ENCODE results near the gene GFOD1.

Gene GFOD1

DNA sequence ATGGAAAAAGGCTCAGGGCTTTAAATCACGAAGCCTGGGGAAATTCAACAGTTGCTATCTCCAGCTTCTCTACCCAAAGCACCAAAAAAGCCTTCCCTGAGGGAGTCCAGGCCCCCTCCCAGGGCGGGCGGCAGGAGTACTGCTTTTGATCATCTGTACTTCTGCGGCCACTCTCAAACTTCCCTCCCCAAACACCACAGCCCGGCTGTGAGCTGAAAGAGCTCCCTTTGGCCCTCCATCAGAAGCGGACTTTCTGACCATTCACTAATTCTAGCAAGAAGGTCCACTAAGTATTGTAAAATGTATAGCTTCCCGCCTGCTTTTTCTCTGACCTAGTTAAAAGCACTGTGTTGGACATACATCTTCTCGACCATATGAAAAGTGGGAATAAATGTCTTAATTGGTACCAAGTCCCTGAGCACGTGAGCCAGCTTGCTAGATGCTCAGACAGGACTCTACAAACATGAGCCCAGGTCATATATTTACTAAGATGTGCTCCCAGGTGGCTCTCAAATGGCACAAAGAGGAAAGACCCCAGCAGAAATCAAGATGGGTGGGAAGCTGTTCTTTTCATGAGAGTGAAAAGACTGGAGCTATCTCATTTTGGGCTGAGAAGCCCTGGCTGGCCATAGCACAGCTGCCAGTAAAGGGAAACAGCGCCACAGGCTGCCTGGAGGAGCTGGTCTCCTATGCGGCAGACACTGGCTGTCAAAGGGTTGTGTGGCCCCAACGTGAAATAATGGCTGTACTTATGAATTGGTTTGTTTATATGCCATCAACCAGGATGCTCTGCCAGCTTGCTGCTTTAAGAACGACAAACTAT lies 58.6 kb downstream of the GFOD1 start:
- DNase-seq (ENCODE audit: insufficient read length, low spot score) (no peak), FAIRE-seq (no peak)
- TF ChIP-seq CTCF (IDR thresholded peaks at IDR 0.05; ENCODE audit: insufficient read depth, missing control alignments) = peak; percentile 1

DNA sequence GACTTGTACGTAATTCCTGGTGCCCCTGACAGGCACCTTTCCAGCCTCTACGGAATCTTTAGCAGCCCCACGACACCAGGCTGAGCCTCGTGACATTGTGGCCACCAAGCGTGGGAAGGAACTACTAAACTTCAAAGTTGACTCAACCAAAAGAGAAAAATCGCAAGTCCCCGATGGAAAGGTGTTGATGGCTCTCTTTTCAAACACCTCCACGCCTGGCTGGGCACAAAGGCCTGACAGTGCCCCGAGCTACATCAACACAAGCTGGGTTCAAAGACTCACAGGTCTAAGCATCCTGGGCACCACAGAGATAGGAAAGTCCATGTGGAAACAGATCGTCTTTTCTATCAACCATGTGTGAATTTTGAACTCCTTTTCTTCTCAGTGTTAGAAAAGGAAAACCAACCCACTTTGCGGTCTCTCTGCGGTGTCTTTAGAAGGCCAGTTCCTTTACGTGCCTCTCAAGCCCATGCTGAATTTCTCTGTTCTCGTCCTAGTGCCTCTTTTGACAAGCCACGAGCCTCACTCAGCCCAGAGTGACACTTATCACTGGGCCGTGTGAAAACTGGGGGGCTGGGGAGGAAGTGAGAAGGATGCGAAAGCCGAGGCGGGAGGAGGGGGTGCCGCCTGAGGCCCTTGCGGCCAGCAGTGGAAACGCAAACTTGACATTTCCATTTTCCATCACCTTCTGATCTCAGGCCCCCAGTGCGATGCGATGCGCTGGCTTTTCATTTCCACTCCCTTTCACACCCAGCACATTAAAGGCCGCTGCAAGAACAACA lies 59.4 kb downstream of the GFOD1 start:
- DNase-seq (ENCODE audit: insufficient read length, low spot score) (no peak), FAIRE-seq (no peak)
- TF ChIP-seq CTCF (IDR thresholded peaks at IDR 0.05; ENCODE audit: insufficient read depth, missing control alignments) = no peak

- no peak for TF ChIP-seq CTCF (IDR thresholded peaks at IDR 0.05; ENCODE audit: insufficient read depth, missing control alignments)
- DNase-seq (ENCODE audit: insufficient read length, low spot score) = no peak
- FAIRE-seq = no peak
Observed at GRCh38 chr6:13427316-13427715, 60.1 kb downstream of the GFOD1 start.

DNA sequence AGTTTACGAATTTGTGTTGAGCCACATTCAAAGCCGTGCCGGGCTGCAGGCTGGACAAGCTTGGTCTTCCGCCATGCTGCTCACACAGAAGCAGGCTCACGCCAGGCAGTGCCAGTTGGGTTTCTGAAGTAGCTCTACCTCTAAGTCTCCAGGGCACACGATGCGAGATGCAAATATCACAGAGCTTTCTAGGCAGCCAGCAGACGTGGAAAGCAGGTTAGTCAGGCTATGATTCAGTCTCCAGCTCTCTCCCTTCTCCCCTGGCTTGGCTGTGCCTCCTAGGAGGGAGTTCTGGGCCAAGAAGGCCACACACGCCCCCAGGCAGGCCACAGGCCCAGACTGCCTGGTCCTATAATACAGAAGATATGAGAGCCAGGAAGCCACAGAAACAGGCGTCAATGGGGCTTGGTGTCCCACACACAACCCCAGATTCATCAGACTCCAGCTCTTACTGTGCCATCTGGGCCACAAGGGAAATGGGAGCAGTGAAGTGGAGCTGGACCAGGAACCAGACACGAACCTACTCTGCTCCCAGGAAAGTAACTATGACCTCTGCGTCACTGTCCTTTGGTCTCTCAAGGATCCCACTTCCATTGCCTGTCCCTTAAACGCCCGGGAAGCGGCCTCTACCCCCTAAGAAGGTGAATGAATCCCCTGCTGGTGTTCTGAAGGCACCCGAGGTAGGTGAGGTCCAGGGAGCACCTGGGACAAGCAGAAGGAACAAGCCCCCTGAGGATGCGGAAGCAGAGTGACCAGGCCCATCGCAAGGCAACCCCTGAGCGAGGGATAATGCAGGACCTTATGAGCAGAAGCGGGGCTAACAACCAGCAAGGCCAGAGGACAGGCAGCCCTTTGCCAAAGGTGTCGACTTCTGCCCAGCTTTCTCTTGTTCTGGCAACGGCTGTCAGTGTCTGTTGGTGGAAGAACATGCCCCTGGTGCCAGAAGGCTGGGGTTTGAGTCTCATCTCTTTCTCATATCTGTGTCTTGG lies 61.2 kb downstream of the GFOD1 start:
- no peak for DNase-seq (ENCODE audit: insufficient read length, low spot score)
- FAIRE-seq = no peak

DNA sequence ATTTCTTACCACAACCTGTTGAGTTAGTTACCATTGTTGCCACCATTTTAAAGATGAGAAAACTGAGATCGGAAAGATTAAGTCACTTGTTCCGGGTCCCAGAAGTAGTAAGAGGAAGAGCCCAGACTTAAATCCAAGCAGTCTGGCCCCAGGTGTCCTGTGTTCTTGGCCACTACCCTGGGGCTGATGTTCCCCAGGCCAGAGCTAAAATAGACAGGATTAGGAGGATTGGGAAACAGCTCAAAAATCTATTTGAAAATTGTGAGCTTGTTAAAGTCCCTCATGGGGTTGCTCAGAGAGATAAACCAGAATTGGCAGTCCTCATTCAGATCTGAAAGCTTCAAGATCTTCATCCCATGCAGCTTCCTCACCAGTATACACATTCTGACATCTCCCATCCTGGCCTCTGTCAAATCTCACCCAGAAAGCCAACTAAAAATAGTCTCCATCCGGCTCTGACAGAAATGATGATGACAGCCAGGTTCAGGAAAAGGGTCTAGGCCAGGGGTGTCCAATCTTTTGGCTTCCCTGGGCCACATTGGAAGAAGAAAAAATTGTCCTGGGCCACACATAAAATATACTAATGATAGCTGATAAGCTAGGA lies 62.0 kb downstream of the GFOD1 start:
- DNase-seq (ENCODE audit: insufficient read length, low spot score) (no peak), FAIRE-seq (no peak)
- no peak for TF ChIP-seq CTCF (IDR thresholded peaks at IDR 0.05; ENCODE audit: insufficient read depth, missing control alignments)

More for the DNA sequence above, 61.2 kb downstream of the GFOD1 start:
- no peak for TF ChIP-seq CTCF (IDR thresholded peaks at IDR 0.05; ENCODE audit: insufficient read depth, missing control alignments)

GRCh38 chr6:13423252-13423651 lies 64.1 kb downstream of the GFOD1 start:
- FAIRE-seq = no peak
- no peak for TF ChIP-seq CTCF (IDR thresholded peaks at IDR 0.05; ENCODE audit: insufficient read depth, missing control alignments)
- DNase-seq (ENCODE audit: insufficient read length, low spot score) = no peak

Data from D721Med (cell line).